Measurements from ENCODE around the gene PPP3R1.
A peak's percentile ranks its signal among the peaks of the same experiment; 100 is the strongest.
"Not testable (repeated sequence)": the region's sequence is repeated elsewhere in the genome, so short reads cannot be mapped to it uniquely, and the experiment has no call there.

PPP3R1 gene

GRCh38 chr2:68185541-68186164 lies 66.7 kb downstream of the PPP3R1 start:
- peak; percentile 40 for DNase-seq (ENCODE audit: low read depth)

- DNase-seq (ENCODE audit: low read depth): no peak
Measured at GRCh38 chr2:68182902-68183301, 69.4 kb downstream of the PPP3R1 start.

- no peak for DNase-seq (ENCODE audit: low read depth)
Measured at GRCh38 chr2:68178954-68179627, 73.2 kb downstream of the PPP3R1 start.

GRCh38 chr2:68178432-68178831 lies 73.9 kb downstream of the PPP3R1 start:
- no peak for DNase-seq (ENCODE audit: low read depth)

GRCh38 chr2:68177541-68177940 lies 74.8 kb downstream of the PPP3R1 start:
- DNase-seq (ENCODE audit: low read depth): no peak

- DNase-seq (ENCODE audit: low read depth): no peak
Measured at GRCh38 chr2:68176657-68177056, 75.7 kb downstream of the PPP3R1 start.

- DNase-seq (ENCODE audit: low read depth): not testable (repeated sequence)
Measured at GRCh38 chr2:68175210-68175609, 77.1 kb downstream of the PPP3R1 start.

- DNase-seq (ENCODE audit: low read depth): no peak
Measured at GRCh38 chr2:68172990-68173700, 79.2 kb downstream of the PPP3R1 start.

GRCh38 chr2:68172521-68172920 lies 79.8 kb downstream of the PPP3R1 start:
- no peak for DNase-seq (ENCODE audit: low read depth)

- DNase-seq (ENCODE audit: low read depth): no peak
Measured at GRCh38 chr2:68171684-68172083, 80.6 kb downstream of the PPP3R1 start.

GRCh38 chr2:68171146-68171545 lies 81.2 kb downstream of the PPP3R1 start:
- DNase-seq (ENCODE audit: low read depth): no peak

GRCh38 chr2:68169308-68169707 lies 83.0 kb downstream of the PPP3R1 start:
- DNase-seq (ENCODE audit: low read depth): no peak

- DNase-seq (ENCODE audit: low read depth): no peak
Measured at GRCh38 chr2:68167186-68167585, 85.1 kb downstream of the PPP3R1 start.

GRCh38 chr2:68163641-68164040 lies 88.7 kb downstream of the PPP3R1 start:
- DNase-seq (ENCODE audit: low read depth): no peak

GRCh38 chr2:68158134-68158447 lies 94.2 kb downstream of the PPP3R1 start:
- DNase-seq (ENCODE audit: low read depth): no peak

- DNase-seq (ENCODE audit: low read depth): peak; percentile 96
Measured at GRCh38 chr2:68157402-68158133, 94.8 kb downstream of the PPP3R1 start, which contains the start of gene PNO1. Gene PNO1 (plus strand): TSS chr2:68157888. CDS start chr2:68157935, 47 bp downstream.

GRCh38 chr2:68157002-68157401 lies 95.3 kb downstream of the PPP3R1 start:
- no peak for DNase-seq (ENCODE audit: low read depth)

- DNase-seq (ENCODE audit: low read depth): no peak
Measured at GRCh38 chr2:68156419-68156818, 95.9 kb downstream of the PPP3R1 start.

GRCh38 chr2:68155618-68156017 lies 96.7 kb downstream of the PPP3R1 start:
- DNase-seq (ENCODE audit: low read depth): no peak

GRCh38 chr2:68152681-68153347 lies 99.5 kb downstream of the PPP3R1 start:
- no peak for DNase-seq (ENCODE audit: low read depth)

- DNase-seq (ENCODE audit: low read depth): no peak
Measured at GRCh38 chr2:68151037-68151436, 101.3 kb downstream of the PPP3R1 start.

- no peak for DNase-seq (ENCODE audit: low read depth)
Measured at GRCh38 chr2:68141875-68142274, 110.5 kb downstream of the PPP3R1 start.
